Ovary (tissue), 3 donors: ENCODE data around the gene TRIP12.

ENCODE experiments used
- CTCF ChIP-seq, 3 donors: fragments of 450-650 bp in 2 of 3; fragments of 200-600 bp in 1 of 3; IDR thresholded peaks; one replicate each; pipeline versions ENCODE4 v1.5.1 to v1.8.0; 2016 to 2022; ENCODE audit warnings: antibody characterized with exemption in 3 of 3, mild to moderate bottlenecking in 1 of 3
- EP300 ChIP-seq: sonication (generic); formaldehyde crosslinking; IDR thresholded peaks from one replicate; pipeline ENCODE4 v1.6.1; 2017; ENCODE audit warnings: antibody characterized with exemption
- POLR2A ChIP-seq: fragments of 450-650 bp; IDR thresholded peaks from one replicate; pipeline ENCODE4 v1.6.1; 2017; ENCODE audit warnings: antibody characterized with exemption, mild to moderate bottlenecking, moderate library complexity
- donor health status: DM: no; HTN: no; CAD: no.

- TF ChIP-seq POLR2A (no peak), CTCF (IDR thresholded peaks at IDR 0.05) (no peak), EP300 (no peak)
These were observed 66.7 kb downstream of the TRIP12 start for GRCh38 chr2:229855116-229855515.
